Prostate gland (tissue), 2 donors: ENCODE results near the gene EPB41L4A. TPM values are rescaled to one million over a fixed set of nuclear protein-coding genes. Genes with fewer than 3 reads are reported as not detected.

ENCODE experiments used
- DNase-seq: peaks from one replicate; pipeline ENCODE4 v3.0.0-alpha.2; 2019; ENCODE audit warnings: low spot score
- H3K27ac ChIP-seq, 2 donors: fragments of 200-600 bp; sonication (generic); 2 replicates each; pipeline ENCODE4 v1.5.1; 2017 to 2019
- H3K27me3 ChIP-seq: fragments of 200-600 bp; sonication (generic); replicated peaks from 2 replicates; pipeline ENCODE4 v1.5.1; 2019; ENCODE audit not compliant: insufficient read depth
- H3K36me3 ChIP-seq, 2 donors: fragments of 200-600 bp; sonication (generic); 1 replicate in 1 of 2; 2 replicates in 1 of 2; pipeline versions ENCODE4 v1.5.1 to v1.8.1; 2017 to 2019
- H3K4me1 ChIP-seq: fragments of 200-600 bp; sonication (generic); replicated peaks from 2 replicates; pipeline ENCODE4 v1.5.1; 2019
- H3K4me3 ChIP-seq, 2 donors: fragments of 200-600 bp; sonication (generic); 2 replicates each; pipeline ENCODE4 v1.5.1; 2017 to 2019
- H3K9me3 ChIP-seq: fragments of 200-600 bp; sonication (generic); 2 replicates; pipeline ENCODE4 v1.5.1; 2017
- POLR2A ChIP-seq: fragments of 450-650 bp; IDR thresholded peaks from one replicate; pipeline ENCODE4 v1.6.1; 2016; ENCODE audit warnings: antibody characterized with exemption, mild to moderate bottlenecking
- POLR2AphosphoS5 ChIP-seq: sonication (generic); formaldehyde crosslinking; IDR thresholded peaks from one replicate; pipeline ENCODE4 v1.6.1; 2017; ENCODE audit warnings: antibody characterized with exemption
- WGBS: methylation state at CpG from one replicate; pipeline ENCODE4 v1.1.5; 2018; 5-methylcytosine and 5-hydroxymethylcytosine counted together
- intact Hi-C: fragments of 100-400 bp; cut with DNase I; formaldehyde crosslinking; loops from one replicate; pipeline ENCODE4 v1.14.2; 2022
- total RNA-seq, 2 donors: library from RNA; depleted of rRNA; stranded (reverse); fragments of >200 nt; gene quantifications; one replicate each; pipeline ENCODE4 v1.1.0, GENCODE V29; 2016
- TF ChIP-seq, protein P1 (sequence below), 4 experiments: fragments of 200-600 bp in 2 of 4; fragments of 450-650 bp in 2 of 4; sonication (generic) in 2 of 4; IDR thresholded peaks; 1 replicate in 3 of 4; 2 replicates in 1 of 4; pipeline ENCODE4 v1.5.1; 2016 to 2019; ENCODE audit warnings: antibody characterized with exemption in 4 of 4, mild to moderate bottlenecking in 2 of 4, moderate library complexity in 2 of 4

EPB41L4A gene
- total RNA-seq, 2 donors from 2014 or later: 23.0 to 37.5 TPM

- no peaks in the 10 kb centered on the region for H3K4me1 ChIP-seq
- no peak overlapping the region for H3K4me3 ChIP-seq
- H3K9me3 ChIP-seq: no peaks in the 10 kb centered on the region
- intact Hi-C loops: no loop called here
- no peak for DNase-seq
- WGBS: 91% methylated on average over 4 of the region's 4 CpGs
- H3K27ac ChIP-seq: no peak overlapping the region
- no peaks in the 10 kb centered on the region for H3K36me3 ChIP-seq
- TF ChIP-seq POLR2A: no peak
- no peak for TF ChIP-seq POLR2AphosphoS5
- TF ChIP-seq, protein P1, sequence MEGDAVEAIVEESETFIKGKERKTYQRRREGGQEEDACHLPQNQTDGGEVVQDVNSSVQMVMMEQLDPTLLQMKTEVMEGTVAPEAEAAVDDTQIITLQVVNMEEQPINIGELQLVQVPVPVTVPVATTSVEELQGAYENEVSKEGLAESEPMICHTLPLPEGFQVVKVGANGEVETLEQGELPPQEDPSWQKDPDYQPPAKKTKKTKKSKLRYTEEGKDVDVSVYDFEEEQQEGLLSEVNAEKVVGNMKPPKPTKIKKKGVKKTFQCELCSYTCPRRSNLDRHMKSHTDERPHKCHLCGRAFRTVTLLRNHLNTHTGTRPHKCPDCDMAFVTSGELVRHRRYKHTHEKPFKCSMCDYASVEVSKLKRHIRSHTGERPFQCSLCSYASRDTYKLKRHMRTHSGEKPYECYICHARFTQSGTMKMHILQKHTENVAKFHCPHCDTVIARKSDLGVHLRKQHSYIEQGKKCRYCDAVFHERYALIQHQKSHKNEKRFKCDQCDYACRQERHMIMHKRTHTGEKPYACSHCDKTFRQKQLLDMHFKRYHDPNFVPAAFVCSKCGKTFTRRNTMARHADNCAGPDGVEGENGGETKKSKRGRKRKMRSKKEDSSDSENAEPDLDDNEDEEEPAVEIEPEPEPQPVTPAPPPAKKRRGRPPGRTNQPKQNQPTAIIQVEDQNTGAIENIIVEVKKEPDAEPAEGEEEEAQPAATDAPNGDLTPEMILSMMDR (IDR thresholded peaks at IDR 0.05): no peak
- H3K27me3 ChIP-seq: no peaks in the 10 kb centered on the region
Observed at GRCh38 chr5:112126982-112127381, 292.1 kb downstream of the EPB41L4A start.

GRCh38 chr5:112125903-112126302 is 293.2 kb downstream of the EPB41L4A start:
- intact Hi-C loops: no loop called here
- no peak overlapping the region for H3K27ac ChIP-seq
- WGBS: 94% methylated on average over 2 of the region's 2 CpGs
- no peaks in the 10 kb centered on the region for H3K9me3 ChIP-seq
- no peaks in the 10 kb centered on the region for H3K27me3 ChIP-seq
- TF ChIP-seq POLR2A (no peak), POLR2AphosphoS5 (no peak)
- TF ChIP-seq, protein P1 (IDR thresholded peaks at IDR 0.05): no peak
- no peaks in the 10 kb centered on the region for H3K36me3 ChIP-seq
- no peak overlapping the region for H3K4me3 ChIP-seq
- no peak for DNase-seq
- no peaks in the 10 kb centered on the region for H3K4me1 ChIP-seq

- no peak for TF ChIP-seq POLR2A
- TF ChIP-seq, protein P1 (IDR thresholded peaks at IDR 0.05): no peak
- no peak for TF ChIP-seq POLR2AphosphoS5
- 44% methylated on average over 3 of the region's 3 CpGs for WGBS
- no peaks in the 10 kb centered on the region for H3K27me3 ChIP-seq
- intact Hi-C loops: no loop called here
- no peak for DNase-seq
- H3K36me3 ChIP-seq: no peaks in the 10 kb centered on the region
- no peak overlapping the region for H3K4me3 ChIP-seq
- H3K9me3 ChIP-seq: no peaks in the 10 kb centered on the region
- no peak overlapping the region for H3K27ac ChIP-seq
- no peaks in the 10 kb centered on the region for H3K4me1 ChIP-seq
Observed at GRCh38 chr5:112124788-112125187, 294.3 kb downstream of the EPB41L4A start.

- Histone ChIP-seq H3K27me3 (no peaks in the 10 kb centered on the region), H3K27ac (no peak overlapping the region), H3K9me3 (no peaks in the 10 kb centered on the region), H3K4me3 (no peak overlapping the region), H3K36me3 (no peaks in the 10 kb centered on the region), H3K4me1 (no peaks in the 10 kb centered on the region)
- no peak for DNase-seq
- TF ChIP-seq POLR2AphosphoS5 (no peak), POLR2A (no peak)
- TF ChIP-seq, protein P1 (IDR thresholded peaks at IDR 0.05): no peak
- intact Hi-C loops: no loop called here
- 96% methylated on average over 2 of the region's 2 CpGs for WGBS
Observed at GRCh38 chr5:112123086-112123485, 296.0 kb downstream of the EPB41L4A start.

- no peaks in the 10 kb centered on the region for H3K36me3 ChIP-seq
- no peak for DNase-seq
- no peak overlapping the region for H3K4me3 ChIP-seq
- TF ChIP-seq POLR2AphosphoS5 (no peak), POLR2A (no peak)
- TF ChIP-seq, protein P1 (IDR thresholded peaks at IDR 0.05): no peak
- intact Hi-C loops: no loop called here
- no peak overlapping the region for H3K27ac ChIP-seq
- no peaks in the 10 kb centered on the region for H3K27me3 ChIP-seq
- H3K4me1 ChIP-seq: no peaks in the 10 kb centered on the region
- H3K9me3 ChIP-seq: no peaks in the 10 kb centered on the region
- 96% methylated on average over 3 of the region's 3 CpGs for WGBS
Observed at GRCh38 chr5:112122353-112122752, 296.7 kb downstream of the EPB41L4A start.
